ENCODE results near the gene HDAC8. TPM values are rescaled to one million over a fixed set of nuclear protein-coding genes. Genes with fewer than 3 reads are reported as not detected.

HDAC8 gene
- total RNA-seq, 2 experiments from 2014 or later = 32.5 to 40.0 TPM

DNA sequence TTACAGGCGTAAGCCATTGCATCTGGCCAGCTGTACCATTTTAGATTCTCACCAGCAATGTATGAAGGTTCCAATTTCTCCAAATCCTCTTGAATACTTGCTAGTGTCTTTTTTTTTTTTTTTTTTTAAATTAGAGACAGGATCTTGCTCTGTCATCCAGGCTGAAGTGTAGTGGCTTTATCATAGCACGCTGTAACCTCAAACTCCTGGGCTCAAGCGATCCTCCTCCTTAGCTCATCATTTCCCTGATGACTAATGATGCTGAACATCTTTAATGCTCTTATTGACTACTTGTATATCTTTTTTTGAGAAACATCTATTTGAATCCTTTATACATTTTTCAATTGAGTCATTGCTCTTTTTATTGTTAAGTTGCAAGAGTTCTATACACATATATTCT, 40.3 kb downstream of the HDAC8 start:
- BruUV-seq (replicated peaks) = no TSS peak
- H3K4me1 ChIP-seq (ENCODE audit: insufficient read depth, low read length, poor library complexity, severe bottlenecking) = no peaks in the 10 kb centered on the region
- no peak overlapping the region for H3K4me3 ChIP-seq (ENCODE audit: low read depth, low read length, poor library complexity, severe bottlenecking)
- no peak for DNase-seq (ENCODE audit: low spot score)
- TF ChIP-seq, protein P1, sequence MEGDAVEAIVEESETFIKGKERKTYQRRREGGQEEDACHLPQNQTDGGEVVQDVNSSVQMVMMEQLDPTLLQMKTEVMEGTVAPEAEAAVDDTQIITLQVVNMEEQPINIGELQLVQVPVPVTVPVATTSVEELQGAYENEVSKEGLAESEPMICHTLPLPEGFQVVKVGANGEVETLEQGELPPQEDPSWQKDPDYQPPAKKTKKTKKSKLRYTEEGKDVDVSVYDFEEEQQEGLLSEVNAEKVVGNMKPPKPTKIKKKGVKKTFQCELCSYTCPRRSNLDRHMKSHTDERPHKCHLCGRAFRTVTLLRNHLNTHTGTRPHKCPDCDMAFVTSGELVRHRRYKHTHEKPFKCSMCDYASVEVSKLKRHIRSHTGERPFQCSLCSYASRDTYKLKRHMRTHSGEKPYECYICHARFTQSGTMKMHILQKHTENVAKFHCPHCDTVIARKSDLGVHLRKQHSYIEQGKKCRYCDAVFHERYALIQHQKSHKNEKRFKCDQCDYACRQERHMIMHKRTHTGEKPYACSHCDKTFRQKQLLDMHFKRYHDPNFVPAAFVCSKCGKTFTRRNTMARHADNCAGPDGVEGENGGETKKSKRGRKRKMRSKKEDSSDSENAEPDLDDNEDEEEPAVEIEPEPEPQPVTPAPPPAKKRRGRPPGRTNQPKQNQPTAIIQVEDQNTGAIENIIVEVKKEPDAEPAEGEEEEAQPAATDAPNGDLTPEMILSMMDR (conservative IDR thresholded peaks at IDR 0.05; ENCODE audit: low read length) = no peak
- H2AFZ ChIP-seq (ENCODE audit: low read length) = no peak overlapping the region
- H3K27ac ChIP-seq (ENCODE audit: low read depth, low read length, poor library complexity, severe bottlenecking) = no peak overlapping the region
- H3K9me2 ChIP-seq (ENCODE audit: insufficient read depth, low read length) = no peaks in the 10 kb centered on the region
- no peak overlapping the region for H3K4me2 ChIP-seq (ENCODE audit: low read length)
- no peaks in the 10 kb centered on the region for H4K20me1 ChIP-seq (ENCODE audit: insufficient read depth, low read length)
- POLR2A ChIA-PET = no interaction called here
- peaks cover 12% of the 10 kb centered on the region for H3K36me3 ChIP-seq (ENCODE audit: insufficient read depth, low read length)
- H3K9me3 ChIP-seq (ENCODE audit: low read length) = no peaks in the 10 kb centered on the region
- intact Hi-C loops (cut with micrococcal nuclease; ENCODE audit: unreplicated experiment) = no loop called here
- H3K79me2 ChIP-seq (ENCODE audit: insufficient read depth, low read depth, low read length) = no peaks in the 10 kb centered on the region
- CTCF ChIA-PET (ENCODE audit: unreplicated experiment) = no interaction called here

DNA sequence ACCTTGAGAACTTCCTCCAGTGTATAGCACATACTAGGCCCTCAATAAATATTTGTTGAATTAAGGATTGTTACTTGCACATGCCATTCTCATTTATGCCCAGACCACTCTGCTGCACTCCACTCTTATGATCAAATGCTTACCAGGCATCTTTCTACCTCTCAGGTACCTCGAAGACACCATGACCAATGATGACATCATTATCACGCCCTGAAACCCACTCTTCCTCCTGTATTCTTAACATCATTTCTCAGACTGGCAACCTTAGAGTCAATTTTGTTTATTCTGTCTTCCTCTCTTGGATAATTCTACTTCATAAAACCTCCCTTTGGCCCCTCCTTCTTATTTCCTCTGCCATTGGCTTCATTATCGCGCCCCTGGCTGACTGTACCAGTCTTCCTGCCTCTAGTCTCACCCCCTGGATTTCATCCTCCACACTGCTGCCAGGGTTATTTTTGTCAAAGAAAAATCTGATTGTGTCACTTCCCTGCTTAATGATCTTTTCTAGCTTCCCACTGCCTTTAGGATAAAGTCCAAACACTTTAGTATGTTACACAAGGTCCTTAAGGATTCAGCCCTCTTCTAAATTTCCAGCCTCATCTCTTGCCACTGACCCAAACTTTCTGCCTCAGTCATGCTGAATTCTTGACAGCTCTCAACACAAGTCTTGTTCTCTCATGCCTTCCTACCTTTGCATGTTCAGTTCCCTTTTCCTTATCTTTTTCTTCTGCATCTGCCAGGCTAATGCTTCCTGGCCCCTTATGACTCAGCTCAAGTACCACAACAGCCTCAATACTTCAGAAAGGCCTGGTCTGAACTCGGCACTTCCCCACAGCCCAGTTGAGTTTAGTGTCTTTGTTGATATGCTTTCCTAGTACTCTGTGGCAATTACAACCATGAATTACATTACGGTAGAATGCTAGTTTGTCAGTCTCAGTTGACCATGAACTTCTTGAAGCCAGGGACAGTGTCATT, 45.8 kb downstream of the HDAC8 start:
- DNase-seq (ENCODE audit: low spot score) = no peak
- intact Hi-C loops (cut with micrococcal nuclease; ENCODE audit: unreplicated experiment) = no loop called here
- Histone ChIP-seq H2AFZ (ENCODE audit: low read length) (no peak overlapping the region), H3K27ac (ENCODE audit: low read depth, low read length, poor library complexity, severe bottlenecking) (no peak overlapping the region), H3K4me2 (ENCODE audit: low read length) (no peak overlapping the region), H3K4me1 (ENCODE audit: insufficient read depth, low read length, poor library complexity, severe bottlenecking) (peaks cover 4% of the 10 kb centered on the region), H3K4me3 (ENCODE audit: low read depth, low read length, poor library complexity, severe bottlenecking) (no peak overlapping the region), H3K9me3 (ENCODE audit: low read length) (no peaks in the 10 kb centered on the region), H3K36me3 (ENCODE audit: insufficient read depth, low read length) (peaks cover 12% of the 10 kb centered on the region), H3K79me2 (ENCODE audit: insufficient read depth, low read depth, low read length) (no peaks in the 10 kb centered on the region), H3K9me2 (ENCODE audit: insufficient read depth, low read length) (no peaks in the 10 kb centered on the region), H4K20me1 (ENCODE audit: insufficient read depth, low read length) (no peaks in the 10 kb centered on the region)
- CTCF ChIA-PET (ENCODE audit: unreplicated experiment) = no interaction called here
- no TSS peak for BruUV-seq (replicated peaks)
- no peak for TF ChIP-seq EZH2phosphoT487 (IDR thresholded peaks at IDR 0.05; ENCODE audit: borderline replicate concordance, low read depth, low read length)
- TF ChIP-seq, protein P1 (conservative IDR thresholded peaks at IDR 0.05; ENCODE audit: low read length) = no peak
- POLR2A ChIA-PET = interaction anchor here (1.3 kb wide), 1 partner anchor 9 kb away, joined by 3 read pairs; no protein-coding TSS in a partner anchor

DNA sequence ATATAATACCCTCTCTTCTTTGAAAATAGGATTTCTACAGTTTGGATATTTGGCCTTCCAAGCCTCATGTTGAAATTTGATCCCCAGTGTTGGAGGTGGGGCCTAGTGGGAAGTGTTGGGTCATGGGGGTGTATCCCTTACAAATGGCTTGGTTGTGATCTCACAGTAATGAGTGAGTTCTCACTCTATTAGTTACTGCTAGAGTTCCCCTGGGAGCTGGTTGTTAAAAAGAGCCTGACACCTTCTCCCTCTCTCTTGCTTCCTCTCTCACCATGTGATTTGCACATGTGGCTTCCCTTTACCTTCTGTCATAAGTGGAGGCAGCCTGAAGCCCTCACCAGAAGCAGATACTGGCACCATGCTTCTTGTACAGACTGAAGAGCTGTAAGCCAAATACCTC, 73.9 kb downstream of the HDAC8 start:
- no peak overlapping the region for H2AFZ ChIP-seq (ENCODE audit: low read length)

More for the DNA sequence above, 73.9 kb downstream of the HDAC8 start:
- Histone ChIP-seq H3K9me3 (ENCODE audit: low read length) (no peaks in the 10 kb centered on the region), H4K20me1 (ENCODE audit: insufficient read depth, low read length) (no peaks in the 10 kb centered on the region), H3K4me2 (ENCODE audit: low read length) (no peak overlapping the region), H3K9me2 (ENCODE audit: insufficient read depth, low read length) (no peaks in the 10 kb centered on the region), H3K27ac (ENCODE audit: low read depth, low read length, poor library complexity, severe bottlenecking) (no peak overlapping the region), H3K4me1 (ENCODE audit: insufficient read depth, low read length, poor library complexity, severe bottlenecking) (peaks cover 6% of the 10 kb centered on the region), H3K36me3 (ENCODE audit: insufficient read depth, low read length) (peaks cover 2% of the 10 kb centered on the region; the same call in 1 of the 2 replicates), H3K79me2 (ENCODE audit: insufficient read depth, low read depth, low read length) (no peaks in the 10 kb centered on the region), H3K4me3 (ENCODE audit: low read depth, low read length, poor library complexity, severe bottlenecking) (no peak overlapping the region)
- peak; percentile 30 for DNase-seq (ENCODE audit: low spot score)
- TF ChIP-seq EZH2phosphoT487 (IDR thresholded peaks at IDR 0.05; ENCODE audit: borderline replicate concordance, low read depth, low read length) = no peak
- TF ChIP-seq, protein P1 (conservative IDR thresholded peaks at IDR 0.05; ENCODE audit: low read length) = no peak
- CTCF ChIA-PET (ENCODE audit: unreplicated experiment) = no interaction called here
- BruUV-seq (replicated peaks) = no TSS peak
- intact Hi-C loops (cut with micrococcal nuclease; ENCODE audit: unreplicated experiment) = no loop called here
- POLR2A ChIA-PET = no interaction called here

Measured in OCI-LY7 (cell line).